OCI-LY1 (cell line): ENCODE results near the gene SH3RF3.

ENCODE experiments used
- H2AFZ ChIP-seq: fragments of 200-600 bp; sonication (generic), shearing (Covaris generic); 2 replicates; pipeline ENCODE4 v1.6.0; 2014; ENCODE audit warnings: antibody characterized with exemption, mild to moderate bottlenecking, low read length
- H3F3A ChIP-seq: fragments of 200-600 bp; sonication (generic), shearing (Covaris generic); 2 replicates; pipeline ENCODE4 v1.6.0; 2014; ENCODE audit warnings: mild to moderate bottlenecking, antibody characterized with exemption, low read length, moderate library complexity; ENCODE audit not compliant: insufficient read depth
- H3K27ac ChIP-seq: fragments of 200-600 bp; sonication (generic); 2 replicates; pipeline ENCODE4 v1.5.1; 2014; ENCODE audit warnings: low read length, mixed run types, mild to moderate bottlenecking, low read depth; ENCODE audit not compliant: poor library complexity, severe bottlenecking
- H3K27me3 ChIP-seq: fragments of 200-600 bp; sonication (generic); 2 replicates; pipeline ENCODE4 v1.6.0; 2014; ENCODE audit warnings: antibody characterized with exemption, mild to moderate bottlenecking, low read length, moderate library complexity; ENCODE audit not compliant: insufficient read depth
- H3K36me3 ChIP-seq: fragments of 200-600 bp; sonication (generic); 2 replicates; pipeline ENCODE4 v1.6.1; 2014; ENCODE audit warnings: mild to moderate bottlenecking, antibody characterized with exemption, low read length, moderate library complexity, mixed read lengths; ENCODE audit not compliant: insufficient read depth
- H3K4me1 ChIP-seq: fragments of 200-600 bp; sonication (generic); 2 replicates; pipeline ENCODE4 v1.5.1; 2014; ENCODE audit warnings: mild to moderate bottlenecking, low read length, moderate library complexity; ENCODE audit not compliant: insufficient read depth, severe bottlenecking
- H3K4me2 ChIP-seq: fragments of 200-600 bp; sonication (generic), shearing (Covaris generic); 2 replicates; pipeline ENCODE4 v1.6.1; 2014; ENCODE audit warnings: low read length
- H3K4me3 ChIP-seq: fragments of 200-600 bp; sonication (generic); 2 replicates; pipeline ENCODE4 v1.5.1; 2014; ENCODE audit warnings: low read length, low read depth, mild to moderate bottlenecking, mixed read lengths; ENCODE audit not compliant: poor library complexity, severe bottlenecking
- H3K79me2 ChIP-seq: fragments of 200-600 bp; shearing (Covaris generic); 2 replicates; pipeline ENCODE4 v1.6.1; 2016; ENCODE audit warnings: mixed run types, low read length, mixed read lengths; ENCODE audit not compliant: insufficient read depth
- H3K9ac ChIP-seq: fragments of 200-600 bp; sonication (generic), shearing (Covaris generic); 2 replicates; pipeline ENCODE4 v1.6.1; 2014; ENCODE audit warnings: mild to moderate bottlenecking, low read length, mixed read lengths
- H3K9me2 ChIP-seq: fragments of 200-600 bp; sonication (generic), shearing (Covaris generic); 2 replicates; pipeline ENCODE4 v1.6.1; 2014; ENCODE audit warnings: low read depth, mild to moderate bottlenecking, low read length, mixed read lengths
- H3K9me3 ChIP-seq: fragments of 200-600 bp; shearing (Covaris generic); 2 replicates; pipeline ENCODE4 v1.6.1; 2014; ENCODE audit warnings: low read length, mixed read lengths
- H4K20me1 ChIP-seq: fragments of 200-600 bp; sonication (generic), shearing (Covaris generic); 2 replicates; pipeline ENCODE4 v1.6.0; 2016; ENCODE audit warnings: mild to moderate bottlenecking, low read length; ENCODE audit not compliant: insufficient read depth
- CTCF ChIP-seq: fragments of 200-600 bp; sonication (generic), shearing (Covaris generic); IDR thresholded peaks from 2 replicates; pipeline ENCODE4 v1.5.1; 2017; ENCODE audit warnings: mild to moderate bottlenecking, antibody characterized with exemption, low read length, moderate library complexity, mixed read lengths
- EZH2 ChIP-seq: fragments of 200-600 bp; sonication (generic), shearing (Covaris generic); IDR thresholded peaks from 2 replicates; pipeline ENCODE4 v1.8.0; 2017; ENCODE audit warnings: borderline replicate concordance, mixed run types, mild to moderate bottlenecking, antibody characterized with exemption, low read length, moderate library complexity, mixed read lengths

SH3RF3 gene

GRCh38 chr2:109226622-109227021 lies 97.6 kb downstream of the SH3RF3 start:
- TF ChIP-seq EZH2 (no peak), CTCF (no peak)
- H4K20me1 ChIP-seq, result no peaks in the 10 kb centered on the region
- H3K27ac ChIP-seq, result no peak overlapping the region
- no peak overlapping the region for H3K4me2 ChIP-seq
- H3K4me1 ChIP-seq, result no peaks in the 10 kb centered on the region
- H3K36me3 ChIP-seq, result no peaks in the 10 kb centered on the region
- H3K9ac ChIP-seq, result no peak overlapping the region
- peaks cover 6% of the 10 kb centered on the region; the same call in 1 of the 2 replicates for H3K27me3 ChIP-seq
- H3K9me2 ChIP-seq, result no peaks in the 10 kb centered on the region
- no peaks in the 10 kb centered on the region for H3K9me3 ChIP-seq
- no peaks in the 10 kb centered on the region for H3F3A ChIP-seq
- no peak overlapping the region for H3K4me3 ChIP-seq
- no peaks in the 10 kb centered on the region for H3K79me2 ChIP-seq
- no peak overlapping the region for H2AFZ ChIP-seq

DNA sequence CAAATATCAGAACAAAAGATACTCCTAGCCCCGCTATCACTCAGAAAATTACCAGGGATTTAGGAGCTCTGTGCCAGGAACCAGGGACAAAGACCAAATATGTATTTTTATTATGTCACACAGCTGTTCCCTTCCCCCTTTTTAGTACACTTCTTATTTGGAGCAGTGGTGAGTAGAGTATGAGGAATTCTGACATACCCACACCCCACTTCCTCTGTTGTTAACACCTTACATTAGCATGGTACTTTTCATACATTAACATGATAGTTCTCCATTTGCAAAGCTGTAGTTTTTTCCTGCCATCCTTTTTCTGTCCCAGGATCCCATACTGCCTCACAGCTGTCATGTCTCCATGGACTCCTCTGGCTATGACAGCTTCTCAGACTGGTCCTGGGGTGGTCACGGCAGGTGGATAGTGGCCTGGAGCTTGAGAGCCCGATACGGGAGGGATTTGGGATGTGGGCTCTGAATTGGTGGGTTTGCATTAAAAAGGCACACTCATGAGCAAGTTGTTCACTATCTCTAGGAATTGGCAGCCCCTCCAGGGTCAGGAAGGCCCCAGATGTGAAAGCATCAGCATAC lies 100.2 kb downstream of the SH3RF3 start:
- no peaks in the 10 kb centered on the region for H3K4me1 ChIP-seq
- H3K9me3 ChIP-seq, result no peaks in the 10 kb centered on the region
- no peak overlapping the region for H3K9ac ChIP-seq
- H3K4me2 ChIP-seq, result no peak overlapping the region
- H3K79me2 ChIP-seq, result no peaks in the 10 kb centered on the region
- H3K4me3 ChIP-seq, result no peak overlapping the region
- no peak overlapping the region for H2AFZ ChIP-seq
- H4K20me1 ChIP-seq, result no peaks in the 10 kb centered on the region
- H3F3A ChIP-seq, result no peaks in the 10 kb centered on the region
- H3K36me3 ChIP-seq, result no peaks in the 10 kb centered on the region
- no peak overlapping the region for H3K27ac ChIP-seq
- no peaks in the 10 kb centered on the region for H3K9me2 ChIP-seq
- H3K27me3 ChIP-seq, result no peaks in the 10 kb centered on the region
- TF ChIP-seq CTCF, result no peak

DNA sequence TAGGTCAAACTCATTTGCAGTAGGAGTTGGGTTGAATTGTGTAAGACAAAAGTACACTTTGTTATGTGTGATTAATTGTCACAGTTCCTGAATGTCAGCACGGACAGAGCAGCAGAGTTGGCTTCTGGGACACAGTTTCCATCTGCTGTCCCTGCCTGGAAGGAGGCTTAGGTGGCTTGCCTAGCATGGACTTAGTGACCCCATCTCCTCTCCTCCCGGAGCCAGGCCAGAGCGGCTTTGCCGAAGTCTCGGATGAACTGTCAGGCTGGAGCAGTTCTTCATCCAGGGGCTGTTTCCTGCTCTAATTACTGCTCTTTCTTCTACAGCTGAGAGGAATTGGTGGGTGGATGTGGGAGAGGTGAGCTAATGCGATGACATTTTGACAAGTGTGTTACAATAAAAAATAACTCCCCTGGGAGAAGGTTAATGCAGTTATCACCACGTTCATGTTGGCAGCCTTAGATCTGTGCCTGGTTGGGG lies 102.0 kb downstream of the SH3RF3 start:
- no peaks in the 10 kb centered on the region for H3K36me3 ChIP-seq
- no peaks in the 10 kb centered on the region for H3F3A ChIP-seq
- H3K27ac ChIP-seq, result no peak overlapping the region
- H3K4me2 ChIP-seq, result no peak overlapping the region
- no peaks in the 10 kb centered on the region for H3K4me1 ChIP-seq
- TF ChIP-seq EZH2 (no peak), CTCF (no peak)
- no peak overlapping the region for H3K4me3 ChIP-seq
- H4K20me1 ChIP-seq, result no peaks in the 10 kb centered on the region
- H3K79me2 ChIP-seq, result no peaks in the 10 kb centered on the region
- H3K9me3 ChIP-seq, result no peaks in the 10 kb centered on the region
- no peak overlapping the region for H3K9ac ChIP-seq
- peaks cover 3% of the 10 kb centered on the region; the same call in 1 of the 2 replicates for H3K27me3 ChIP-seq
- no peaks in the 10 kb centered on the region for H3K9me2 ChIP-seq
- H2AFZ ChIP-seq, result no peak overlapping the region
